Activated effector memory CD4-positive, alpha-beta T cell treated with anti-CD3 and anti-CD28 coated beads, Interleukin-2, amount 50 U/mL, for 16 hours (primary cell): ENCODE measurements around the gene HSH2D.

ENCODE experiments used
- DNase-seq: peaks from one replicate; pipeline ENCODE4 v3.0.0-alpha.2; 2020

The HSH2D gene

GRCh38 chr19:16121141-16121540 is 22.3 kb upstream of the HSH2D start:
- no peak for DNase-seq

GRCh38 chr19:16121967-16122366 is 21.5 kb upstream of the HSH2D start:
- no peak for DNase-seq

GRCh38 chr19:16124953-16125352 is 18.5 kb upstream of the HSH2D start:
- DNase-seq: no peak

GRCh38 chr19:16125737-16126495 is 17.6 kb upstream of the HSH2D start:
- no peak for DNase-seq

- no peak for DNase-seq
These were observed 16.4 kb upstream of the HSH2D start for GRCh38 chr19:16127080-16127479.

GRCh38 chr19:16127776-16128371 is 15.6 kb upstream of the HSH2D start:
- DNase-seq: no peak

- no peak for DNase-seq
These were observed 11.8 kb upstream of the HSH2D start for GRCh38 chr19:16131648-16132047.

GRCh38 chr19:16133818-16134217 is 9.7 kb upstream of the HSH2D start:
- DNase-seq: no peak

GRCh38 chr19:16134510-16134909 is 9.0 kb upstream of the HSH2D start:
- no peak for DNase-seq

- DNase-seq: no peak
These were observed 7.9 kb upstream of the HSH2D start for GRCh38 chr19:16135430-16136127.

GRCh38 chr19:16136185-16136999 is 7.1 kb upstream of the HSH2D start:
- no peak for DNase-seq

GRCh38 chr19:16139752-16140151 is 3.7 kb upstream of the HSH2D start:
- DNase-seq: no peak

GRCh38 chr19:16141043-16141442 is 2.4 kb upstream of the HSH2D start:
- no peak for DNase-seq

GRCh38 chr19:16142032-16142580 is 1.4 kb upstream of the HSH2D start:
- DNase-seq: no peak

GRCh38 chr19:16144216-16144581 is 714 bp downstream of the HSH2D start:
- DNase-seq: no peak

- DNase-seq: no peak
These were observed 2.6 kb downstream of the HSH2D start for GRCh38 chr19:16146112-16146511.

GRCh38 chr19:16148443-16149229 is 5.2 kb downstream of the HSH2D start:
- DNase-seq: no peak

GRCh38 chr19:16153582-16154336 is 10.3 kb downstream of the HSH2D start:
- no peak for DNase-seq

GRCh38 chr19:16154557-16154956 is 11.1 kb downstream of the HSH2D start:
- DNase-seq: no peak

- DNase-seq: no peak
These were observed 11.6 kb downstream of the HSH2D start for GRCh38 chr19:16155128-16155527.

- DNase-seq: no peak
These were observed 13.4 kb downstream of the HSH2D start for GRCh38 chr19:16156904-16157303.
